ENCODE results near the gene FERMT1.
"Not testable (repeated sequence)": the region's sequence is repeated elsewhere in the genome, so short reads cannot be mapped to it uniquely, and the experiment has no call there.

The FERMT1 gene

GRCh38 chr20:6113951-6114350 is 8.9 kb downstream of the FERMT1 start:
- H3K4me1 ChIP-seq (ENCODE audit: control insufficient read depth, insufficient read depth, low read depth, low read length) = no peaks in the 10 kb centered on the region
- no peaks in the 10 kb centered on the region for H3K27me3 ChIP-seq (ENCODE audit: control insufficient read depth in 1 of 2, insufficient read depth in 1 of 2, low read length in 2 of 2)
- no peak overlapping the region for H2AK5ac ChIP-seq (ENCODE audit: low read length, severe bottlenecking)
- no peak overlapping the region for H2AFZ ChIP-seq (ENCODE audit: low read depth, low read length)
- no peak overlapping the region for H2BK120ac ChIP-seq (ENCODE audit: low read depth, low read length)
- H4K8ac ChIP-seq (ENCODE audit: low read length) = no peak overlapping the region
- H3K36me3 ChIP-seq (ENCODE audit: control insufficient read depth in 1 of 2, insufficient read depth in 2 of 2, low read depth in 1 of 2, low read length in 2 of 2) = peaks cover 0 to 82% of the 10 kb centered on the region in 2 experiments
- no peak for DNase-seq
- H3K4ac ChIP-seq (ENCODE audit: low read depth in 1 of 2, low read length in 2 of 2) = no peak overlapping the region
- no peak overlapping the region for H2BK15ac ChIP-seq (ENCODE audit: low read depth, poor library complexity, severe bottlenecking)
- peaks cover 25% of the 10 kb centered on the region for H3K9me3 ChIP-seq (ENCODE audit: control insufficient read depth, low read length)
- 67% methylated on average over 3 of the region's 3 CpGs for WGBS
- no peak overlapping the region for H3K9ac ChIP-seq (ENCODE audit: low read length)
- no peak overlapping the region for H3K4me2 ChIP-seq (ENCODE audit: low read length, poor library complexity, severe bottlenecking)
- no peak overlapping the region for H3K23ac ChIP-seq (ENCODE audit: low read length in 2 of 2)
- H3K14ac ChIP-seq (ENCODE audit: low read length in 2 of 2) = no peak overlapping the region
- H4K91ac ChIP-seq (ENCODE audit: low read length) = no peak overlapping the region
- no peak overlapping the region for H3K4me3 ChIP-seq (ENCODE audit: insufficient read depth in 1 of 2, low read depth in 1 of 2, low read length in 2 of 2)
- no peak overlapping the region for H3K27ac ChIP-seq (ENCODE audit: low read length, poor library complexity, severe bottlenecking)
- H2BK12ac ChIP-seq (ENCODE audit: low read length in 2 of 2) = no peak overlapping the region
- no peak overlapping the region for H2BK5ac ChIP-seq (ENCODE audit: low read depth, low read length, poor library complexity, severe bottlenecking)
- H3K79me1 ChIP-seq (replicated peaks; ENCODE audit: low read length, poor library complexity, severe bottlenecking) = no peaks in the 10 kb centered on the region
- H3K18ac ChIP-seq (ENCODE audit: low read depth in 1 of 2, low read length in 2 of 2) = no peak overlapping the region

- not testable (repeated sequence) for H3K23ac ChIP-seq (ENCODE audit: low read length in 2 of 2); H3K79me1 ChIP-seq (replicated peaks; ENCODE audit: low read length, poor library complexity, severe bottlenecking); H3K27me3 ChIP-seq (ENCODE audit: control insufficient read depth in 1 of 2, insufficient read depth in 1 of 2, low read length in 2 of 2); H2BK120ac ChIP-seq (ENCODE audit: low read depth, low read length); H2BK15ac ChIP-seq (ENCODE audit: low read depth, poor library complexity, severe bottlenecking); H2BK5ac ChIP-seq (ENCODE audit: low read depth, low read length, poor library complexity, severe bottlenecking); H4K91ac ChIP-seq (ENCODE audit: low read length); H3K18ac ChIP-seq (ENCODE audit: low read depth in 1 of 2, low read length in 2 of 2); H3K4me2 ChIP-seq (ENCODE audit: low read length, poor library complexity, severe bottlenecking); DNase-seq; H2AK5ac ChIP-seq (ENCODE audit: low read length, severe bottlenecking); H2BK12ac ChIP-seq (ENCODE audit: low read length in 2 of 2); H2AFZ ChIP-seq (ENCODE audit: low read depth, low read length); H3K9ac ChIP-seq (ENCODE audit: low read length); H4K8ac ChIP-seq (ENCODE audit: low read length); H3K14ac ChIP-seq (ENCODE audit: low read length in 2 of 2); H3K4me1 ChIP-seq (ENCODE audit: control insufficient read depth, insufficient read depth, low read depth, low read length); H3K4me3 ChIP-seq (ENCODE audit: insufficient read depth in 1 of 2, low read depth in 1 of 2, low read length in 2 of 2); H3K27ac ChIP-seq (ENCODE audit: low read length, poor library complexity, severe bottlenecking); H3K4ac ChIP-seq (ENCODE audit: low read depth in 1 of 2, low read length in 2 of 2)
- H3K36me3 ChIP-seq (ENCODE audit: control insufficient read depth in 1 of 2, insufficient read depth in 2 of 2, low read depth in 1 of 2, low read length in 2 of 2) = peaks cover 0 to 82% of the 10 kb centered on the region in 2 experiments
- WGBS = 84% methylated on average over 2 of the region's 2 CpGs
- peaks cover 25% of the 10 kb centered on the region for H3K9me3 ChIP-seq (ENCODE audit: control insufficient read depth, low read length)
Observed at GRCh38 chr20:6112965-6113364, 9.9 kb downstream of the FERMT1 start.

- H3K14ac ChIP-seq (ENCODE audit: low read length in 2 of 2) = no peak overlapping the region
- no peak overlapping the region for H3K4me3 ChIP-seq (ENCODE audit: insufficient read depth in 1 of 2, low read depth in 1 of 2, low read length in 2 of 2)
- no peak overlapping the region for H2BK5ac ChIP-seq (ENCODE audit: low read depth, low read length, poor library complexity, severe bottlenecking)
- no peak overlapping the region for H3K18ac ChIP-seq (ENCODE audit: low read depth in 1 of 2, low read length in 2 of 2)
- no peak overlapping the region for H4K8ac ChIP-seq (ENCODE audit: low read length)
- no peak overlapping the region for H2BK12ac ChIP-seq (ENCODE audit: low read length in 2 of 2)
- H2AFZ ChIP-seq (ENCODE audit: low read depth, low read length) = no peak overlapping the region
- 94% methylated on average over 3 of the region's 3 CpGs for WGBS
- no peak overlapping the region for H3K4ac ChIP-seq (ENCODE audit: low read depth in 1 of 2, low read length in 2 of 2)
- H3K4me2 ChIP-seq (ENCODE audit: low read length, poor library complexity, severe bottlenecking) = no peak overlapping the region
- H3K4me1 ChIP-seq (ENCODE audit: control insufficient read depth, insufficient read depth, low read depth, low read length) = no peaks in the 10 kb centered on the region
- peaks cover under 1% of the 10 kb centered on the region for H3K9me3 ChIP-seq (ENCODE audit: control insufficient read depth, low read length)
- no peak for DNase-seq
- no peak overlapping the region for H3K9ac ChIP-seq (ENCODE audit: low read length)
- no peaks in the 10 kb centered on the region for H3K79me1 ChIP-seq (replicated peaks; ENCODE audit: low read length, poor library complexity, severe bottlenecking)
- no peak overlapping the region for H3K27ac ChIP-seq (ENCODE audit: low read length, poor library complexity, severe bottlenecking)
- H3K36me3 ChIP-seq (ENCODE audit: control insufficient read depth in 1 of 2, insufficient read depth in 2 of 2, low read depth in 1 of 2, low read length in 2 of 2) = peaks cover 0 to 60% of the 10 kb centered on the region in 2 experiments
- no peak overlapping the region for H2BK120ac ChIP-seq (ENCODE audit: low read depth, low read length)
- no peak overlapping the region for H2BK15ac ChIP-seq (ENCODE audit: low read depth, poor library complexity, severe bottlenecking)
- no peak overlapping the region for H4K91ac ChIP-seq (ENCODE audit: low read length)
- H3K23ac ChIP-seq (ENCODE audit: low read length in 2 of 2) = no peak overlapping the region
- H2AK5ac ChIP-seq (ENCODE audit: low read length, severe bottlenecking) = no peak overlapping the region
- H3K27me3 ChIP-seq (ENCODE audit: control insufficient read depth in 1 of 2, insufficient read depth in 1 of 2, low read length in 2 of 2) = no peaks in the 10 kb centered on the region
Observed at GRCh38 chr20:6108330-6108729, 14.5 kb downstream of the FERMT1 start.

- H2BK5ac ChIP-seq (ENCODE audit: low read depth, low read length, poor library complexity, severe bottlenecking) = no peak overlapping the region
- H3K27ac ChIP-seq (ENCODE audit: low read length, poor library complexity, severe bottlenecking) = no peak overlapping the region
- WGBS = 65% methylated on average over 7 of the region's 7 CpGs
- no peak overlapping the region for H3K4ac ChIP-seq (ENCODE audit: low read depth in 1 of 2, low read length in 2 of 2)
- peaks cover 0 to 38% of the 10 kb centered on the region in 2 experiments for H3K36me3 ChIP-seq (ENCODE audit: control insufficient read depth in 1 of 2, insufficient read depth in 2 of 2, low read depth in 1 of 2, low read length in 2 of 2)
- H2BK15ac ChIP-seq (ENCODE audit: low read depth, poor library complexity, severe bottlenecking) = no peak overlapping the region
- DNase-seq = peak; percentile 58
- peak overlapping the region; percentile 69 for H3K9ac ChIP-seq (ENCODE audit: low read length)
- H3K4me1 ChIP-seq (ENCODE audit: control insufficient read depth, insufficient read depth, low read depth, low read length) = no peaks in the 10 kb centered on the region
- no peak overlapping the region for H2BK12ac ChIP-seq (ENCODE audit: low read length in 2 of 2)
- H3K4me2 ChIP-seq (ENCODE audit: low read length, poor library complexity, severe bottlenecking) = no peak overlapping the region
- no peak overlapping the region for H2BK120ac ChIP-seq (ENCODE audit: low read depth, low read length)
- H3K18ac ChIP-seq (ENCODE audit: low read depth in 1 of 2, low read length in 2 of 2) = peak overlapping the region in 1 of 2 experiments; percentile 46
- H2AK5ac ChIP-seq (ENCODE audit: low read length, severe bottlenecking) = no peak overlapping the region
- no peak overlapping the region for H2AFZ ChIP-seq (ENCODE audit: low read depth, low read length)
- no peak overlapping the region for H3K14ac ChIP-seq (ENCODE audit: low read length in 2 of 2)
- H3K9me3 ChIP-seq (ENCODE audit: control insufficient read depth, low read length) = no peaks in the 10 kb centered on the region
- peak overlapping the region in 1 of 2 experiments; percentile 15 for H3K4me3 ChIP-seq (ENCODE audit: insufficient read depth in 1 of 2, low read depth in 1 of 2, low read length in 2 of 2)
- H3K79me1 ChIP-seq (replicated peaks; ENCODE audit: low read length, poor library complexity, severe bottlenecking) = no peaks in the 10 kb centered on the region
- no peaks in the 10 kb centered on the region for H3K27me3 ChIP-seq (ENCODE audit: control insufficient read depth in 1 of 2, insufficient read depth in 1 of 2, low read length in 2 of 2)
- no peak overlapping the region for H4K8ac ChIP-seq (ENCODE audit: low read length)
- no peak overlapping the region for H4K91ac ChIP-seq (ENCODE audit: low read length)
- no peak overlapping the region for H3K23ac ChIP-seq (ENCODE audit: low read length in 2 of 2)
Observed at GRCh38 chr20:6104493-6105188, 18.2 kb downstream of the FERMT1 start.
